Measurements from ENCODE around the gene BOC.

Gene BOC

GRCh38 chr3:113200946-113201345, 10.4 kb upstream of the BOC start:
- no peaks in the 10 kb centered on the region for H3K27me3 ChIP-seq (ENCODE audit: control insufficient read depth, insufficient read depth, low read length)

GRCh38 chr3:113204371-113204770, 7.0 kb upstream of the BOC start:
- Histone ChIP-seq H3K4me2 (ENCODE audit: low read length) (no peak overlapping the region), H2AFZ (no peak overlapping the region), H3K9me3 (ENCODE audit: control insufficient read depth, low read length) (no peaks in the 10 kb centered on the region), H3K27ac (no peak overlapping the region), H3K4me3 (ENCODE audit: low read depth, low read length) (no peak overlapping the region), H3K9ac (no peak overlapping the region), H3K79me2 (no peaks in the 10 kb centered on the region), H3K4me1 (no peaks in the 10 kb centered on the region), H3K36me3 (ENCODE audit: control insufficient read depth, insufficient read depth, low read length) (no peaks in the 10 kb centered on the region), H3K27me3 (ENCODE audit: control insufficient read depth, insufficient read depth, low read length) (no peaks in the 10 kb centered on the region)
- TF ChIP-seq CTCF (IDR thresholded peaks at IDR 0.05), result no peak

More at GRCh38 chr3:113200946-113201345, 10.4 kb upstream of the BOC start:
- Histone ChIP-seq H3K4me3 (ENCODE audit: low read depth, low read length) (no peak overlapping the region), H3K9ac (no peak overlapping the region), H3K4me2 (ENCODE audit: low read length) (no peak overlapping the region), H3K4me1 (no peaks in the 10 kb centered on the region), H2AFZ (no peak overlapping the region), H3K9me3 (ENCODE audit: control insufficient read depth, low read length) (no peaks in the 10 kb centered on the region), H3K27ac (no peak overlapping the region), H3K79me2 (no peaks in the 10 kb centered on the region), H3K36me3 (ENCODE audit: control insufficient read depth, insufficient read depth, low read length) (no peaks in the 10 kb centered on the region)
- no peak for TF ChIP-seq CTCF (IDR thresholded peaks at IDR 0.05)

- no peak for TF ChIP-seq CTCF (IDR thresholded peaks at IDR 0.05)
- H3K79me2 ChIP-seq, result no peaks in the 10 kb centered on the region
- no peak overlapping the region for H2AFZ ChIP-seq
- no peaks in the 10 kb centered on the region for H3K36me3 ChIP-seq (ENCODE audit: control insufficient read depth, insufficient read depth, low read length)
- no peaks in the 10 kb centered on the region for H3K27me3 ChIP-seq (ENCODE audit: control insufficient read depth, insufficient read depth, low read length)
- no peak overlapping the region for H3K4me3 ChIP-seq (ENCODE audit: low read depth, low read length)
- no peaks in the 10 kb centered on the region for H3K9me3 ChIP-seq (ENCODE audit: control insufficient read depth, low read length)
- H3K9ac ChIP-seq, result no peak overlapping the region
- H3K4me2 ChIP-seq (ENCODE audit: low read length), result no peak overlapping the region
- H3K27ac ChIP-seq, result no peak overlapping the region
- no peaks in the 10 kb centered on the region for H3K4me1 ChIP-seq
Measured at GRCh38 chr3:113205481-113205880, 5.9 kb upstream of the BOC start.

- Histone ChIP-seq H3K9me3 (ENCODE audit: control insufficient read depth, low read length) (no peaks in the 10 kb centered on the region), H3K27me3 (ENCODE audit: control insufficient read depth, insufficient read depth, low read length) (no peaks in the 10 kb centered on the region), H3K4me2 (ENCODE audit: low read length) (peak overlapping the region; percentile 93), H3K79me2 (no peaks in the 10 kb centered on the region), H2AFZ (peak overlapping the region; percentile 97), H3K9ac (no peak overlapping the region), H3K36me3 (ENCODE audit: control insufficient read depth, insufficient read depth, low read length) (no peaks in the 10 kb centered on the region), H3K4me1 (no peaks in the 10 kb centered on the region), H3K27ac (peak overlapping the region; percentile 22), H3K4me3 (ENCODE audit: low read depth, low read length) (peak overlapping the region; percentile 75)
- TF ChIP-seq CTCF (IDR thresholded peaks at IDR 0.05), result no peak
Measured at GRCh38 chr3:113210604-113211329, 590 bp upstream of the BOC start.
